SH-SY5Y (cell line): ENCODE data around the gene OLFM1.

Source experiments
- GATA2 ChIP-seq: IDR thresholded peaks from 2 replicates; pipeline ENCODE4 v1.6.1; 2011; ENCODE audit warnings: mild to moderate bottlenecking, low read depth, low read length
- GATA3 ChIP-seq: IDR thresholded peaks from 2 replicates; pipeline ENCODE4 v1.6.1; 2011; ENCODE audit warnings: low read depth, mild to moderate bottlenecking, low read length, moderate library complexity

GRCh38 chr9:135046739-135047350, 40.6 kb upstream of the OLFM1 start:
- TF ChIP-seq GATA3 (no peak), GATA2 (no peak)
